Stimulated activated CD8-positive, alpha-beta memory T cell treated with anti-CD3 and anti-CD28 coated beads, Interleukin-7, amount 100 ng/mL, for 4 hours (primary cell): ENCODE results near the gene ASB6.

Experiments used
- DNase-seq, 2 donors: peaks; one replicate each; pipeline ENCODE4 v3.0.0-alpha.2; 2020; ENCODE audit warnings: low read depth in 2 of 2

ASB6 gene

DNA sequence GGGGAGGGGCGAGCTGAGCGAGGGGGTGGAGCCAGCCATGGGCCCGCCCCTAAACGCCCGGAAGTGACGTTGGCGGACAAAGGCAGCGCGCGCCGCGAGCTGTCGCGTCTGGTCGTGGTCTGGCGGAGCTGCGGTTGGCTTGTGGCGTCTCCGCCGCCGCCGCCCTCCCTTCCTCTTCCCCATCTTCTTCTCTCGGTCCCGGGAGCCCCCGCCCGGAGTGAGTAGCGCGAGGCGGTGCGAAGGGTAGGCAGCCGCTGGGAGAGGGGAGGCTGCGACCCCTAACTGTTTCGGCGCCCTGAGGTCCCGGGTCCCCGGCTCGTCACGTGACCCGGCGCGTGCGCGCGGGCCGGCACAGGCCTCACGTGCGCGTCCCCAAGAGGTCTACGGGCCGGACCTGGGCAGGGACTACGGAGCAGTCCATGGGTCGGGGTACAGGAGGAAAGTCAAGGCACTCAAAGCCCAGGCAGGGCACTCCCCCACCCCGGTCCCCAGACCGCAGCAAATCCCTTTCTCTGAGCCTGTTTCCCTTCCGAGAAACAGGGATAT is 15.8 kb downstream of the ASB6 start, which contains the start of gene NTMT1:
Gene NTMT1 (plus strand): TSS at position 85 of the 546 bp plus-strand sequence. CDS start 6,541 bp downstream, outside the sequence.
- DNase-seq = peak; percentile 83

- no peak for DNase-seq
Observed at GRCh38 chr9:129624947-129625346, 17.0 kb downstream of the ASB6 start.

DNA sequence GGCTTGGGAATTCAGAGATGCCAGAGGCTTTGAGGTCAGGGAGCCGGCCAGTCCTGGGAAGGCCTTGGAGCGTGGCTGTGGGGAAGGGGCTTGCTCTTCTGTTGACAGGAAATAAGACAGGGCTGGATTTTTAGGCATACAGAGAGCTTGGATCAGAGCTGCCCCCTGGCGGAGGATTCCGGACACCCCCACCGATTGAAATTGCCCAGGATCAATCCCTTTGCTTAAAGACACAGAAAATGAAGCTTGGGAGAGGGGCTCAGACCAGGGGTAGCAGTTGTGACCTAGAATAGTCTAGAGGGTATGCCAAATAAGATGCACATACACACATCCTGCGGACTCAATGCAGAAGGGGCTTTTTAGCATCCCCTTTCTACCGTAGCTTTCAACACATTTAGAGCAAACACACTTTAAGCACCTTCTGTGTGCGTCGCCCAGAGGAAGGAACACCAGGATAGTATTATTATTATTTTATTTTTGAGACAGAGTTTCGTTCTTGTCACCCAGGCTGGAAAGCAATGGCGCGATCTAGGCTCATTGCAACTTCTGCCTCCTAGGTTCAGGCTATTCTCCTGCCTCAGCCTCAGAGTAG is 17.7 kb downstream of the ASB6 start:
- DNase-seq = peak in 1 of 2 donors; percentile 39

GRCh38 chr9:129623331-129623730 is 18.6 kb downstream of the ASB6 start:
- DNase-seq = no peak

DNA sequence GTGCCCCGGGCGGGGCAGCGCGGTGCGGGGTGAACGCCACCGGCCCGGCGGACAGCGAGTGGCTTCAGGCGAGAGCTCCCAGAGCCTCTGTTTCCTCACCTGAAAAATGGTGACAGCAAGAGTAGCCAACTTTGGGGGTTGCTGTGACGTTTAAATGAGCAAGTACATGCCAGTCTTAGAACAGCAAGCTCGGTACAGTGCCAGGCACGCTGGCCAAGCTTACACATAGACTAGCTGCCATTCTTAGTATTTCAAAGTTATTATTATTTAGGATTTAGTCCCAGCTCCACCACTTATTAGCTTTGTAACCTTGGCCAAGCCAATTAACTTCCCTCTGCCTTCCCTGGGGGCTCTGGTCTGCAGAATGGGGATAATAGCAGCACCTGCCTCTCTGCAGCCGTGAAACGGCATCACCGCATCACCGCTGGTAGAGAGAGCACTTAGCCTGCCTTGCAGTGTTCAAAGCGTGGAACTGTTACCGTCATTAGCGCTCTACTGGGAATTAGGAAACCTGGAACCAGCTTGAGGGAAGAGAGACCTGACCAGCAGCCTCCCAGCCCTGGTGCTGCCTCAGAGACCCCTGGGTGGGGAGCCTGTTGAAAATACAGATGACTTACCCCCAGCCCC is 21.2 kb downstream of the ASB6 start, which contains the start of gene C9orf50:
Gene C9orf50 (minus strand): TSS at position 433 of the 627 bp plus-strand sequence. CDS start 527 bp downstream, outside the sequence.
- DNase-seq = no peak

DNA sequence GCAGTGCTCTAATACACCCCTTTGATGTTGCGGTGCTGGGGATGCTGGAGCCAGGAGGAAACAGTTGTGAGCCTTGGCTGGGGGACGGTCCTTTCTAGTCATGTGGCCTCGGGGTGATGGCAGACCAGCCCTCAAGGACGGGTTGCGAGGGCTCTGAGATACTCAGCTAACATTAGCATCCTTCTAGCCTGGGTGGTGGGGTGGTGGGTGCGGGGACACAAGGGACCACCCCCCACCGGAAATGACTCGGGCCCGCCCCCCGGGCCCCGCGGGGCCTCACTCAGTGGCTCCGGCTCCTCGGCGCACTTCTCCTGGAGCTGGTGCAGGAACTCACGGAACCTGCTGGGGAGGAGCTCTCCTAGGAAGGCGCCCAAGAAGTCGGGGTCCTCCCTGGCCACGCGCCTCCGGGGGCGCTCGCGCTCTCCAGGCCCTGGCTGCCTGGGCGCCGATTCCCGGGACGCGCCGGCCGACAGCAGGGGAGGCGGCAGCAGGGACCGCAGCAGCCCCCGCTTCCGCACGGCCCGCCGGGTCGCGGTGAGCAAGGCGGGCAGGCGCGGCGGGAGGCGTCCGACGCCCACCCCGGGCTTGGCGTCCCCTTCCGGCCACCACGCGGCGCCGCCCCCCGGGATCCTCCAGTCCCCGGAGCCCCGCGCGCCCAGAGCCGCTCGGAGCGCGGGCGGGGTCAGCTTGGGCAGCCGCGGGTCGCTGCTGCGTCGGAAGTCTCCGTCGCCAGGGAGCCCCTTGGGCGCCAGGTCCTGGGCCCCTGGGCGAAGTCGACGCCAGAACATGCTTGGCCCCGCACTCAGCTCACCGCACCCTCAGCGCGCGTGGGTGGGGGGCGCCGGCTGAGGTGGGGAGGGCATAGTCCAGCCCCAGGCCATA is 21.9 kb downstream of the ASB6 start:
- no peak for DNase-seq

- no peak for DNase-seq
Observed at GRCh38 chr9:129617167-129617566, 24.8 kb downstream of the ASB6 start.

DNA sequence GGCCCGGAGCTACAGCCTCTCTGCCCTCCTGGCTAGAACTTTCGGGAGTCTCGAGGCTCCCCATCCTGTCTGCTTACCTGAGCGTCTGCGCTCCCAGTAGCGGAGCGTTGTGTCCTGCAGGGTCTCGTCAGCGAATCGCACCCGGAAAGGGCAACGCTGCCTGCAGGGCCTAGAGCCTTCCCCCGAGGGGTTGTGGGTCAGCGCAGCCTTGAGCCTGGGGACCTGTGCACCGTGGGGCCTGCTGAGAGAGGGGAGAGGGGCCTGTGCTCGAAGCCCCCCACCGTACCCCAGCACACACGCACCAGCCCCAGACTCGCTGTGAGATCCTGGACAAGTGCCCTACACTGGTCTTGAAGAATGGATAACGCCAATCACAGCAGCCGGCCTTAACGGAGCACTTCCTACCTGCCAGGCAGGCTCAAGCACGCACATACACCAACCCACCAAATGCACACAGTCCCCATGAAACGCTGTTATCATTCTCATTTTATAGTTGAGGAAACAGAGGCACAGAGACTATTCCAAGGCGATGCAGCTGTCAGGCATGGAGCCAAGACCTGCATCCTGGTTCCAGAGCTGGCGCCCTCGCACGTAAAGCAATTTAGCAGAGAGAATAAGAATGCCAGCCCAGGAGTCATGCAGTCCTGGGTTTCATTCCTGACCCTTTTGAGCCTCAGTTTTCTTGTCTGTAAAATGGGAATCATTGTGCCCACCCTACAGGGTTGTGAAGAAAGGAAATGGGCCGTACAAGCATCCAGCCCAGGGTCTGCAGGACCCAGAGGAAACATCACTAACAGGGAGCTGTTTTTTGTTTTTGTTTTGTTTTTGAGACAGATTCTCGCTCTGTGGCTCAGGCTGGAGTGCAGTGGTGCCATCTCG is 26.3 kb downstream of the ASB6 start:
- no peak for DNase-seq

- no peak for DNase-seq
Observed at GRCh38 chr9:129614932-129615331, 27.0 kb downstream of the ASB6 start.

DNA sequence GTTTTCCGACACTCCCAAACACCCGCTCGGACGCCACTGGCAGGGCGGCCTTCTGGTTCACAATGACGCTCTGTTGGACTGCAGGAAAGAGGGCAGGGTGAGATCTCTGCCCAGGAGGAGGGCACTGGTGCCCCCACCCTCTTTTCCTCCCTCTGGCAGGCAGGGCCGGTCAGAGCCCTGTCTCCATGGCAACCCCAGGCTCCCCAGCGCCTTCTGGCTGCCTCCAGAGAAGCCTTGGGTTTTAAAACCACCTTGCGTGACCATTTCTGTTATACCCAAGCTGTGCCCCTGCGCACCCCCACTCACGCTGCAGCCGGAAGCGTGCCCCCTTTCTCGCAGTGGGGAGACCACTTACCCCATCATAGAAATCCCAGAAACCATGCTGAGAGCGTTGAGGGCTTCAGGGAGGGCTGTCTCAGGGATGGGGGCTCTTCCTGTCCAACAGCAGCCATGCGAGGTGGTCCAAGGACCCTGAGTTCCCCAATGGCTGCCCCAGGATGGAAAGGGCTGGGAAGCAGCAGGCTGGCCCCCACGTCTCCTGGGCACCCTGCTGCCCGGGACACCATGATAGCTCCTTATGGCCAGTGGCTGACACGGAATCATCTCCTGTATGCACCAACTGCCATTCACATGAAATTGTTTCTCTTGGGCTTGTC is 28.3 kb downstream of the ASB6 start:
- no peak for DNase-seq

- no peak for DNase-seq
Observed at GRCh38 chr9:129612815-129613519, 29.0 kb downstream of the ASB6 start.

DNA sequence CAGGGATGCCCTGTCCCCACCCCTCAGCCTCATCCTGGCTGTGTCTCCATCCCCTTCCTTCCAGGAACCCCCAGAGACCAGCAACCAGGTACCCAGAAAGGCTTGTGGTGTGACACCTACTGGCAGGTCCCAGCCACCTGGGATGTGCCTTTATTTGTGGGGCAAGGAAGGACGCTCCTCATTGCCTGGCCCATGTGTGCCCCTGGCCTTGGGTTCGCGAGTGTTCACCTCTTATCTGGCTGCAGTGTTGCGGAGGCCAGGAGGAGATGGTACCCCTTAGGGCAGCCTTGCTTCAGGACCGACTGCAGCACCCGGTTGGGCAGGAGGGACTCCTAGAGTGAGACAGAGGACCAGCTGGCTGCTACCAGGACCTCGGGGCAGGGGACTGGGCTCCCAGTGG is 29.8 kb downstream of the ASB6 start:
- DNase-seq = no peak

DNA sequence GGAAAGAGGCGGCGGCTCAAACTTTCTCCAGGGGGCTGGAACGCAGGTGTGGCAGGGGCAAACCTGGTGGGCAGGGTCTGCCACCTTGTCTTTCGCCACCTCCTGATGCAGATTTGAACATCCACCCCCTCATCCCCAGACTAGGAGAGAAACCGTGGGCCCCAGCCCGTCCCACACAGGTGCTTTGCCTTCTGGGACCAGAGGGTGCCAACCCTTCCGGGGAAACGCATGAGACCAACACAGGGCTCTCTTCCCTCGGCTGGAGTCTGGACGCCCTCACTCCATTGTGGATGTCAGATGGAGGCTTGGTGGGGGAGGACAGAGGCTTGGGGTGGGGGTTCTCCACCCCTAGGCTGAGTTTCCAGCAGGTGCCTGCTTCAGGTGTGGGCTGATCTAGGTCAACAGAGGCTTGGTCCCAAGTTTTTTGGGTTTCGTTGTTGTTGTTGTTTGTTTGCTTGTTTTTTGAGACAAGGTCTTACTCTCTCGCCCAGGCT is 30.6 kb downstream of the ASB6 start:
- DNase-seq = no peak

GRCh38 chr9:129610473-129611306 is 31.3 kb downstream of the ASB6 start:
- peak in 1 of 2 donors; percentile 74 for DNase-seq

DNA sequence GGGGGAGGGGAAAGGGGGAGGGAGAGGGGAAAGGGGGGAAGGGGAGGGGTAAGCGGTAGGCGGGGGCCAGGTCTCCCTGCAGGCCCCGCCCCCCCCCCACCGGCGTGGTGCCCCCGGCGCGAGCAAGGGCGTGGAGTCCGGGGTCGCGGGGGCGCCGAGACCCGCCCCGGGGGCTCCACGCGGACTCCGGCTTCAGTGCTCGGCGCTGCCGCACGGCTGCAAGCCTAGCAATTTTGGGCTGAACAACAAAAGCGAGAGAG is 31.8 kb downstream of the ASB6 start:
- DNase-seq = no peak

- peak; percentile 45 to 66 for DNase-seq
Observed at GRCh38 chr9:129609486-129610212, 32.3 kb downstream of the ASB6 start.

GRCh38 chr9:129608561-129609481 is 33.1 kb downstream of the ASB6 start:
- no peak for DNase-seq

DNA sequence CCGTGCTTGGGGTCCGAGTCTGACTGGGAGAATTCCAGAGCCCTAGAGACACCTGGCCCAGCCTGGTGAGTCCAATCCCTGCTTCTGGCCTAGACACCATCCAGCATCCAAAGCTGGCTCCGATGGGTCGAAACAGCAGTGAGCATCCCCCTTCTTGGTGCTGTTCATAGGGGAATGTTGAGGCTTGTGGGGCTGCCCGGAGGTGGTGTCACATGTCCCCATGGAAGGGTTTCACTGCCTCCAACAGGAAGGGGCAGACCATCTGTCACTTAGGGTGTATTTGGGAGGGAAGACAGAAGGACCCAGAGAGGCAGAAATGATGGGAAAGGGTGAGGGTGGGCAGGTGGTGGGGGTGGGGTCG is 34.9 kb downstream of the ASB6 start:
- no peak for DNase-seq
